ENCODE measurements around the gene SLC25A21. TPM values are rescaled to one million over a fixed set of nuclear protein-coding genes. Genes with fewer than 3 reads are reported as not detected.
"Not testable (repeated sequence)": the region's sequence is repeated elsewhere in the genome, so short reads cannot be mapped to it uniquely, and the experiment has no call there.

SLC25A21 gene
- total and polyA plus RNA-seq, 7 donors: 0.13 to 1.5 (median 1.1) TPM; not detected in 2

DNA sequence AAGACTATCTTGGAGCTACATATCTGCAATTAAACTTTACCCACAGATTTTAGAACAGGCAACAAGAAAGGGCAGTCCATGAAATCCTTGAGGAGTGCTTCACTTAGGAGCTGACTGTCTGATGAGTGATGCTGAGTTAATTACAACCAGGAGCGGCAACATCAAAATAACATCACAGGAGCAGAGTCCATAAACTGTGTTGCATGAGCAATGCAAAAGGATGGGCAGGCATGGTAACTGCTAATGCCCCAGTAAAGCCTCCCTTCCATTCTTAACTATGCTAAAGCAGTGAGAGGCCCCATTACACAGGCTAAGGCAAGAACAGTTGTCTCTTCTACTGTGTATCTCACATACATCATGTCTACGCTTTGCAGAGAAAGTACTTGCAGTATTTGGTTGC, 354.2 kb downstream of the SLC25A21 start:
- no peaks in the 10 kb centered on the region for H3K9me3 ChIP-seq
- no peak for DNase-seq
- H3K4me1 ChIP-seq: no peaks in the 10 kb centered on the region
- H3K27ac ChIP-seq: no peak overlapping the region
- WGBS, 2 donors: 46 to 71% methylated on average over 2 of the region's 2 CpGs
- TF ChIP-seq POLR2A (IDR thresholded peaks at IDR 0.05) (no peak), POLR2AphosphoS5 (IDR thresholded peaks at IDR 0.05) (no peak), EP300 (IDR thresholded peaks at IDR 0.05) (no peak)
- TF ChIP-seq, protein P1, sequence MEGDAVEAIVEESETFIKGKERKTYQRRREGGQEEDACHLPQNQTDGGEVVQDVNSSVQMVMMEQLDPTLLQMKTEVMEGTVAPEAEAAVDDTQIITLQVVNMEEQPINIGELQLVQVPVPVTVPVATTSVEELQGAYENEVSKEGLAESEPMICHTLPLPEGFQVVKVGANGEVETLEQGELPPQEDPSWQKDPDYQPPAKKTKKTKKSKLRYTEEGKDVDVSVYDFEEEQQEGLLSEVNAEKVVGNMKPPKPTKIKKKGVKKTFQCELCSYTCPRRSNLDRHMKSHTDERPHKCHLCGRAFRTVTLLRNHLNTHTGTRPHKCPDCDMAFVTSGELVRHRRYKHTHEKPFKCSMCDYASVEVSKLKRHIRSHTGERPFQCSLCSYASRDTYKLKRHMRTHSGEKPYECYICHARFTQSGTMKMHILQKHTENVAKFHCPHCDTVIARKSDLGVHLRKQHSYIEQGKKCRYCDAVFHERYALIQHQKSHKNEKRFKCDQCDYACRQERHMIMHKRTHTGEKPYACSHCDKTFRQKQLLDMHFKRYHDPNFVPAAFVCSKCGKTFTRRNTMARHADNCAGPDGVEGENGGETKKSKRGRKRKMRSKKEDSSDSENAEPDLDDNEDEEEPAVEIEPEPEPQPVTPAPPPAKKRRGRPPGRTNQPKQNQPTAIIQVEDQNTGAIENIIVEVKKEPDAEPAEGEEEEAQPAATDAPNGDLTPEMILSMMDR (IDR thresholded peaks at IDR 0.05): no peak
- intact Hi-C loops (cut with DNase I): no loop called here
- no peak overlapping the region for H3K4me3 ChIP-seq
- H3K36me3 ChIP-seq: no peaks in the 10 kb centered on the region
- no peaks in the 10 kb centered on the region for H3K27me3 ChIP-seq

DNA sequence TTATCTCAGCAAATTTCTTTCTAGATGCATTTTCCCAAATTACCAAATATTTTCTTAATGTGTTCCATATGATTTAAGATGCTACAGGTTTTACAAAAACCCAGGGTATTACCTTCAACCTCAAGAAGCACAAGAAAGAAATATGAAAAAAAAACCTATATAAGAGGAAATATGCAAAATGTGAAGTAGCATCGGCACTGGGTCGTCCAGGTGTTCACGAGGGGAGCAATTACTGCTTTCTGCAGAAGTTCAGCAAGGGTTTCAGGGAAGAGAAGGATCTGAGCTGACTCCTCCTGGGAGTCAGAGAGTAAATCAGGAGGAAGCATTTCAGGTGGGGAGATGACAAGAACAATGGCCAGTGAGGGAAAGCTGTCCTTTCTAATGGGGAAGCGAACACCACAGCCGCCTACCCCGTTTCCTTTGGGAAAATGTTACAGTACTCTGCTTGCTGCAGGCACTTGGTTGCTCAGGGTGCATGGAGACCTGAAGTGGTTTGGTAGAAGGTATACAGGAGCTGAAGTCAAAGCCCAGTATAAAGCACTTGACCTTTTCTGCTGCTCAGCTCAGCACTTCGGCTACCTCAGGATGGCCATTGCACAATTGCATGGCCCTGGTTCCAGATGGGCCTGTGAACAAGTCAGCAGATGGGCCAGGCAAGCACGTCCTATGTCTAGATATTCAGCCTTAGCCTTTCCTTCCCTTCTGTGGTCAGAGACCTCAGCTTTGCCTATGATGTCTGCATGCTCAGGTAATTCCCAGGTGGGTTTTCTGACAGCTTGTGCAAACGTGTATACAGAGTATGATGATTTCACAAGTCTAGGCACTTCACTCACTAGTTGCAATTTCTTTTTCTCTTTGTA, 355.1 kb downstream of the SLC25A21 start:
- no peaks in the 10 kb centered on the region for H3K27me3 ChIP-seq
- TF ChIP-seq POLR2AphosphoS5 (IDR thresholded peaks at IDR 0.05) (no peak), EP300 (IDR thresholded peaks at IDR 0.05) (no peak), POLR2A (IDR thresholded peaks at IDR 0.05) (no peak)
- TF ChIP-seq, protein P1 (IDR thresholded peaks at IDR 0.05): no peak
- WGBS, 2 donors: 89 to 93% methylated on average over 9 of the region's 9 CpGs
- intact Hi-C loops (cut with DNase I): no loop called here
- no peak for DNase-seq
- H3K9me3 ChIP-seq: no peaks in the 10 kb centered on the region
- no peaks in the 10 kb centered on the region for H3K4me1 ChIP-seq
- H3K4me3 ChIP-seq: no peak overlapping the region
- H3K27ac ChIP-seq: no peak overlapping the region
- no peaks in the 10 kb centered on the region for H3K36me3 ChIP-seq

DNA sequence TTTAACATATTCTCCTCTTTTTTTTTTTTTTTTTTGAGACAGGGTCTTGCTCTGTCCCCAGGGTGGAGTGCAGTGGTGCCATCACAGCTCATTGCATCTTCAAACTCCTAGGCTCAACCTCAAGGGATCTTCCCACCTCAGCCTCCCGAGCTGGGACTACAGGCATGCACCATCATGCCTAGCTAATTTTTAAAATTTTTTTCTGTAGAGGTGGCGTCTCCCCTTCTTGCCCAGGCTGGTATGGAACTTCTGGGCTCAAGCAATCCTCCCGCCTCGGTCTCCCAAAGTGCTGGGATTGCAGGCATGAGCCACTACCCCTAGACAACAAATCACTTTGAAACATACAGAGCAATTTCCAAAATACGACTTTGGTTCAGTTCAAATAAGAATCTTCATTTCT, 355.9 kb downstream of the SLC25A21 start:
- intact Hi-C loops (cut with DNase I): no loop called here
- H3K4me3 ChIP-seq: no peak overlapping the region
- H3K4me1 ChIP-seq: no peaks in the 10 kb centered on the region
- H3K27me3 ChIP-seq: no peaks in the 10 kb centered on the region
- TF ChIP-seq, protein P1 (IDR thresholded peaks at IDR 0.05): no peak
- TF ChIP-seq POLR2A (IDR thresholded peaks at IDR 0.05) (no peak), EP300 (IDR thresholded peaks at IDR 0.05) (no peak), POLR2AphosphoS5 (IDR thresholded peaks at IDR 0.05) (no peak)
- H3K27ac ChIP-seq: no peak overlapping the region
- no peaks in the 10 kb centered on the region for H3K36me3 ChIP-seq
- H3K9me3 ChIP-seq: no peaks in the 10 kb centered on the region
- 87 to 91% methylated on average over 5 of the region's 5 CpGs for WGBS, 2 donors
- DNase-seq: no peak

DNA sequence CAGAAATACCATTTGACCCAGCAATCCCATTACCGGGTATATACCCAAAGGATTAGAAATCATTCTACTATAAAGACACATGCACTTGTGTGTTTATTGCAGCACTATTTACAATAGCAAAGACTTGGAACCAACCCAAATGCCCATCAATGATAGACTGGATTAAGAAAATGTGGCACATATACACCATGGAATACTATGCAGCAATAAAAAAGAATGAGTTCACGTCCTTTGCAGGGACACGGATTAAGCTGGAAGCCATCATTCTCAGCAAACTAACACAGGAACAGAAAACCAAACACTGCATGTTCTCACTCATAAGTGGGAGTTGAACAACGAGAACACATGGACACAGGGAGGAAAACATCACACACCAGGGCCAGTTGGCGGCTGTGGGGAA, 357.6 kb downstream of the SLC25A21 start:
- H3K27me3 ChIP-seq; H3K27ac ChIP-seq; intact Hi-C loops (cut with DNase I); H3K9me3 ChIP-seq; H3K4me3 ChIP-seq; H3K4me1 ChIP-seq; DNase-seq; H3K36me3 ChIP-seq: not testable (repeated sequence)
- whole genome bisulfite sequencing, 2 donors: 94 to 95% methylated on average over 5 of the region's 5 CpGs

DNA sequence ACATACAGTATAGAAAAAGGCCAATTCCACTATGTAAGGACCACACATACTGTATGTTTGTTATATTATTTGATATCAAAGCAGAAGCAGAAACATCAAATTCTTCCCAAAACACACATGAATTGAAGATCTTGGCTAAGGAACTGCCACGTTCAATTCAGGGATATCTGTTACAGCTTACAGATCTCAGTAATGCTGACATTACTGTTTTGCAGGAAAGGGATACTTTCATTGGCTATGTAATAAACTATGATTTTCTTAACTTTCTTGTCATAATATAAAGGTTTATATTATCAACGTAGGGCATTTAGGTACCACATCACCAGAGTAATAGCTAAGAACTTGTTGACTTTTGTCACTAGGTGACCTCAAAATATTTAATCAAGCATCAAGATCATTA, 362.2 kb downstream of the SLC25A21 start:
- Histone ChIP-seq H3K27ac (no peak overlapping the region), H3K27me3 (no peaks in the 10 kb centered on the region), H3K9me3 (no peaks in the 10 kb centered on the region), H3K36me3 (no peaks in the 10 kb centered on the region), H3K4me3 (no peak overlapping the region), H3K4me1 (no peaks in the 10 kb centered on the region)
- no peak for TF ChIP-seq POLR2A (IDR thresholded peaks at IDR 0.05)
- no peak for TF ChIP-seq POLR2AphosphoS5 (IDR thresholded peaks at IDR 0.05)
- TF ChIP-seq, protein P1 (IDR thresholded peaks at IDR 0.05): no peak
- TF ChIP-seq EP300 (IDR thresholded peaks at IDR 0.05): no peak
- 75 to 85% methylated on average over 2 of the region's 2 CpGs for WGBS, 2 donors
- intact Hi-C loops (cut with DNase I): no loop called here
- no peak for DNase-seq
